ENCODE results near the gene ESRRG. TPM values are rescaled to one million over a fixed set of nuclear protein-coding genes. Genes with fewer than 3 reads are reported as not detected.

The ESRRG gene
- total and polyA plus RNA-seq, 2 experiments from 2014 or later = 1.2 to 1.7 TPM

DNA sequence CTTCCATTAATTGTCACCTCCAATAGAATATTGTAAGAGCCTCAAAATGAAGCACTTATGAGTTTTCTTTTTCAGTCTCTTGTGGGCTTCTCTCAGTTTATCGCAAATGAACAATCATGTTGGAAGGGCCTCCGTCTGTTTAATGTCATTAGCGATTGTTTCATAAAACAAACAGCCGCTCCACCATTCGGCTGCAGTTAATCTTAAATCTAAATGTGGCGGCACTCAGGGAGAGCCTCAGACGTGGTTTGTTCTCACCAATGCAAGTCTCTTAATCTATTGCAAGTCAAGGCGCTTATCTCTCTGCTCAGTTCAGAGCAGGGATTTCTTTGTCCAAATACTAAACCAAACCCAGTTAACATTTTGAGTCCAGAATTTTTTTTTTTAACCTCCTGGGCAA, 34.9 kb upstream of the ESRRG start:
- no peak overlapping the region for H3K27ac ChIP-seq (ENCODE audit: low read depth)
- no peaks in the 10 kb centered on the region for H3K9me3 Mint-ChIP-seq
- ATAC-seq (no peak), DNase-seq (ENCODE audit: low spot score) (no peak)
- no peak for TF ChIP-seq NANOG (IDR thresholded peaks at IDR 0.05; ENCODE audit: borderline replicate concordance)
- TF ChIP-seq, protein P1, sequence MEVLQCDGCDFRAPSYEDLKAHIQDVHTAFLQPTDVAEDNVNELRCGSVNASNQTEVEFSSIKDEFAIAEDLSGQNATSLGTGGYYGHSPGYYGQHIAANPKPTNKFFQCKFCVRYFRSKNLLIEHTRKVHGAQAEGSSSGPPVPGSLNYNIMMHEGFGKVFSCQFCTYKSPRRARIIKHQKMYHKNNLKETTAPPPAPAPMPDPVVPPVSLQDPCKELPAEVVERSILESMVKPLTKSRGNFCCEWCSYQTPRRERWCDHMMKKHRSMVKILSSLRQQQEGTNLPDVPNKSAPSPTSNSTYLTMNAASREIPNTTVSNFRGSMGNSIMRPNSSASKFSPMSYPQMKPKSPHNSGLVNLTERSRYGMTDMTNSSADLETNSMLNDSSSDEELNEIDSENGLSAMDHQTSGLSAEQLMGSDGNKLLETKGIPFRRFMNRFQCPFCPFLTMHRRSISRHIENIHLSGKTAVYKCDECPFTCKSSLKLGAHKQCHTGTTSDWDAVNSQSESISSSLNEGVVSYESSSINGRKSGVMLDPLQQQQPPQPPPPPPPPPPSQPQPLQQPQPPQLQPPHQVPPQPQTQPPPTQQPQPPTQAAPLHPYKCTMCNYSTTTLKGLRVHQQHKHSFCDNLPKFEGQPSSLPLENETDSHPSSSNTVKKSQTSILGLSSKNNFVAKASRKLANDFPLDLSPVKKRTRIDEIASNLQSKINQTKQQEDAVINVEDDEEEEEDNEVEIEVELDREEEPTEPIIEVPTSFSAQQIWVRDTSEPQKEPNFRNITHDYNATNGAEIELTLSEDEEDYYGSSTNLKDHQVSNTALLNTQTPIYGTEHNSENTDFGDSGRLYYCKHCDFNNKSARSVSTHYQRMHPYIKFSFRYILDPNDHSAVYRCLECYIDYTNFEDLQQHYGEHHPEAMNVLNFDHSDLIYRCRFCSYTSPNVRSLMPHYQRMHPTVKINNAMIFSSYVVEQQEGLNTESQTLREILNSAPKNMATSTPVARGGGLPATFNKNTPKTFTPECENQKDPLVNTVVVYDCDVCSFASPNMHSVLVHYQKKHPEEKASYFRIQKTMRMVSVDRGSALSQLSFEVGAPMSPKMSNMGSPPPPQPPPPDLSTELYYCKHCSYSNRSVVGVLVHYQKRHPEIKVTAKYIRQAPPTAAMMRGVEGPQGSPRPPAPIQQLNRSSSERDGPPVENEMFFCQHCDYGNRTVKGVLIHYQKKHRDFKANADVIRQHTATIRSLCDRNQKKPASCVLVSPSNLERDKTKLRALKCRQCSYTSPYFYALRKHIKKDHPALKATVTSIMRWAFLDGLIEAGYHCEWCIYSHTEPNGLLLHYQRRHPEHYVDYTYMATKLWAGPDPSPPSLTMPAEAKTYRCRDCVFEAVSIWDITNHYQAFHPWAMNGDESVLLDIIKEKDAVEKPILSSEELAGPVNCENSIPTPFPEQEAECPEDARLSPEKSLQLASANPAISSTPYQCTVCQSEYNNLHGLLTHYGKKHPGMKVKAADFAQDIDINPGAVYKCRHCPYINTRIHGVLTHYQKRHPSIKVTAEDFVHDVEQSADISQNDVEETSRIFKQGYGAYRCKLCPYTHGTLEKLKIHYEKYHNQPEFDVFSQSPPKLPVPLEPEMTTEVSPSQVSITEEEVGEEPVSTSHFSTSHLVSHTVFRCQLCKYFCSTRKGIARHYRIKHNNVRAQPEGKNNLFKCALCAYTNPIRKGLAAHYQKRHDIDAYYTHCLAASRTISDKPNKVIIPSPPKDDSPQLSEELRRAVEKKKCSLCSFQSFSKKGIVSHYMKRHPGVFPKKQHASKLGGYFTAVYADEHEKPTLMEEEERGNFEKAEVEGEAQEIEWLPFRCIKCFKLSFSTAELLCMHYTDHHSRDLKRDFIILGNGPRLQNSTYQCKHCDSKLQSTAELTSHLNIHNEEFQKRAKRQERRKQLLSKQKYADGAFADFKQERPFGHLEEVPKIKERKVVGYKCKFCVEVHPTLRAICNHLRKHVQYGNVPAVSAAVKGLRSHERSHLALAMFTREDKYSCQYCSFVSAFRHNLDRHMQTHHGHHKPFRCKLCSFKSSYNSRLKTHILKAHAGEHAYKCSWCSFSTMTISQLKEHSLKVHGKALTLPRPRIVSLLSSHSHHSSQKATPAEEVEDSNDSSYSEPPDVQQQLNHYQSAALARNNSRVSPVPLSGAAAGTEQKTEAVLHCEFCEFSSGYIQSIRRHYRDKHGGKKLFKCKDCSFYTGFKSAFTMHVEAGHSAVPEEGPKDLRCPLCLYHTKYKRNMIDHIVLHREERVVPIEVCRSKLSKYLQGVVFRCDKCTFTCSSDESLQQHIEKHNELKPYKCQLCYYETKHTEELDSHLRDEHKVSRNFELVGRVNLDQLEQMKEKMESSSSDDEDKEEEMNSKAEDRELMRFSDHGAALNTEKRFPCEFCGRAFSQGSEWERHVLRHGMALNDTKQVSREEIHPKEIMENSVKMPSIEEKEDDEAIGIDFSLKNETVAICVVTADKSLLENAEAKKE (CRISPR knock-in tag; IDR thresholded peaks at IDR 0.05) = no peak
- no peak for TF ChIP-seq EZH2phosphoT487 (IDR thresholded peaks at IDR 0.05; ENCODE audit: unreplicated experiment)
- TF ChIP-seq ZNF114 (CRISPR knock-in tag; IDR thresholded peaks at IDR 0.05) = no peak
- TF ChIP-seq ZNF331 (CRISPR knock-in tag; IDR thresholded peaks at IDR 0.05; ENCODE audit: low read depth) = no peak
- TF ChIP-seq, protein P2, sequence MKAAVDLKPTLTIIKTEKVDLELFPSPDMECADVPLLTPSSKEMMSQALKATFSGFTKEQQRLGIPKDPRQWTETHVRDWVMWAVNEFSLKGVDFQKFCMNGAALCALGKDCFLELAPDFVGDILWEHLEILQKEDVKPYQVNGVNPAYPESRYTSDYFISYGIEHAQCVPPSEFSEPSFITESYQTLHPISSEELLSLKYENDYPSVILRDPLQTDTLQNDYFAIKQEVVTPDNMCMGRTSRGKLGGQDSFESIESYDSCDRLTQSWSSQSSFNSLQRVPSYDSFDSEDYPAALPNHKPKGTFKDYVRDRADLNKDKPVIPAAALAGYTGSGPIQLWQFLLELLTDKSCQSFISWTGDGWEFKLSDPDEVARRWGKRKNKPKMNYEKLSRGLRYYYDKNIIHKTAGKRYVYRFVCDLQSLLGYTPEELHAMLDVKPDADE (IDR thresholded peaks at IDR 0.05) = no peak
- TF ChIP-seq CREB1 (CRISPR knock-in tag; IDR thresholded peaks at IDR 0.05; ENCODE audit: low read depth) = no peak
- no peaks in the 10 kb centered on the region for H3K9me2 ChIP-seq (ENCODE audit: insufficient read depth)
- no peak overlapping the region for H3K4me2 ChIP-seq
- H3K27ac Mint-ChIP-seq = no peak overlapping the region
- H3K4me1 ChIP-seq (ENCODE audit: insufficient read depth) = no peaks in the 10 kb centered on the region; the same call in 1 of the 2 replicates
- H3K27me3 Mint-ChIP-seq (ENCODE audit: insufficient read depth, low read depth, poor library complexity) = no peaks in the 10 kb centered on the region
- no peaks in the 10 kb centered on the region for H3K27me3 ChIP-seq (ENCODE audit: insufficient read depth)
- H2AFZ ChIP-seq = no peak overlapping the region
- no peaks in the 10 kb centered on the region for H3F3A ChIP-seq (replicated peaks; ENCODE audit: low read depth)
- H4K20me1 ChIP-seq (replicated peaks; ENCODE audit: insufficient read depth) = no peaks in the 10 kb centered on the region
- no peak overlapping the region for H3K4me3 ChIP-seq
- no peaks in the 10 kb centered on the region for H3K36me3 Mint-ChIP-seq (ENCODE audit: low read depth)
- peaks cover 5% of the 10 kb centered on the region; the same call in 2 of the 3 replicates for H3K4me1 Mint-ChIP-seq
- no peaks in the 10 kb centered on the region for H3K36me3 ChIP-seq (ENCODE audit: insufficient read depth)
- no peak overlapping the region for H3K4me3 Mint-ChIP-seq
- no peaks in the 10 kb centered on the region for H3K79me2 ChIP-seq (replicated peaks; ENCODE audit: insufficient read depth)

Data from GM23338 (cell line).